GM12874 (cell line): ENCODE results near the gene LRRC75B.

Source experiments
- CTCF ChIP-seq: IDR thresholded peaks from 2 replicates; pipeline ENCODE4 v1.5.1; 2011; ENCODE audit warnings: low read depth, mild to moderate bottlenecking, control low read depth, low read length, moderate library complexity; ENCODE audit not compliant: insufficient read depth

The LRRC75B gene

GRCh38 chr22:24599514-24599913 is 6.6 kb upstream of the LRRC75B start:
- TF ChIP-seq CTCF, result no peak

GRCh38 chr22:24595863-24596262 is 3.0 kb upstream of the LRRC75B start:
- TF ChIP-seq CTCF, result no peak

GRCh38 chr22:24595228-24595627 is 2.4 kb upstream of the LRRC75B start:
- TF ChIP-seq CTCF, result no peak

- TF ChIP-seq CTCF, result no peak
Observed at GRCh38 chr22:24594569-24595120, 1.8 kb upstream of the LRRC75B start.

GRCh38 chr22:24593836-24594568 is 1.1 kb upstream of the LRRC75B start:
- TF ChIP-seq CTCF, result no peak

- TF ChIP-seq CTCF, result no peak
Observed at GRCh38 chr22:24592058-24592850, 619 bp downstream of the LRRC75B start.

GRCh38 chr22:24591286-24591830 is 1.5 kb downstream of the LRRC75B start:
- TF ChIP-seq CTCF, result no peak
